Esophagus squamous epithelium (tissue), 4 donors: ENCODE measurements around the gene CLDN7.

ENCODE experiments used
- CTCF ChIP-seq, 6 experiments: fragments of 450-650 bp in 4 of 6; fragments of 200-600 bp in 2 of 6; sonication (generic) in 2 of 6; IDR thresholded peaks; one replicate each; pipeline ENCODE4 v1.5.1; 2016 to 2019; ENCODE audit warnings: antibody characterized with exemption in 6 of 6, mild to moderate bottlenecking in 4 of 6, moderate library complexity in 4 of 6
- POLR2A ChIP-seq, 4 donors: fragments of 450-650 bp; IDR thresholded peaks; one replicate each; pipeline ENCODE4 v1.6.1; 2017; ENCODE audit warnings: antibody characterized with exemption in 4 of 4, mild to moderate bottlenecking in 4 of 4, moderate library complexity in 3 of 4

- TF ChIP-seq CTCF (IDR thresholded peaks at IDR 0.05) (no peak), POLR2A (IDR thresholded peaks at IDR 0.05) (no peak)
Observed at GRCh38 chr17:7238420-7239090, 23.7 kb downstream of the CLDN7 start.
